Keratinocyte (primary cell): Measurements from ENCODE around the gene CDH1. TPM values are rescaled to one million over a fixed set of nuclear protein-coding genes. Genes with fewer than 3 reads are reported as not detected.

ENCODE experiments used
- DNase-seq: peaks from one replicate; pipeline ENCODE4 v3.0.0-alpha.2; 2011; ENCODE audit warnings: low read depth, missing footprints, low spot score
- FAIRE-seq: peaks from 2 replicates; lab custom pipeline; 2011; peaks lifted over from hg19 to GRCh38; lab: Jason Lieb, UNC
- H2AFZ ChIP-seq: 2 replicates; pipeline ENCODE4 v1.6.0; 2012; ENCODE audit warnings: low read length, control low read depth, inconsistent platforms; ENCODE audit not compliant: control insufficient read depth
- H3K27ac ChIP-seq: 2 replicates; pipeline ENCODE4 v1.5.1; 2011; ENCODE audit warnings: low read length; ENCODE audit not compliant: control insufficient read depth, insufficient read depth
- H3K27me3 ChIP-seq: 3 replicates; pipeline ENCODE4 v1.6.0; 2011; ENCODE audit warnings: low read length; ENCODE audit not compliant: control insufficient read depth, insufficient read depth; ENCODE audit errors: extremely low read depth
- H3K36me3 ChIP-seq, 2 experiments: 2 replicates in 1 of 2; 3 replicates in 1 of 2; pipeline ENCODE4 v1.5.1; 2011; ENCODE audit warnings: low read length in 2 of 2, mild to moderate bottlenecking in 1 of 2; ENCODE audit not compliant: control insufficient read depth in 2 of 2, insufficient read depth in 2 of 2; ENCODE audit errors: extremely low read depth in 1 of 2
- H3K4me1 ChIP-seq: 3 replicates; pipeline ENCODE4 v1.5.1; 2011; ENCODE audit warnings: low read length; ENCODE audit not compliant: control insufficient read depth, insufficient read depth; ENCODE audit errors: extremely low read depth
- H3K4me2 ChIP-seq: 3 replicates; pipeline ENCODE4 v1.6.0; 2011; ENCODE audit warnings: low read depth, low read length; ENCODE audit not compliant: control insufficient read depth, insufficient read depth; ENCODE audit errors: extremely low read depth
- H3K4me3 ChIP-seq, 3 experiments: fragments of 200-600 bp in 1 of 3; sonication (generic) in 1 of 3; 2 replicates in 2 of 3; 3 replicates in 1 of 3; pipeline ENCODE4 v1.5.1; 2011 to 2016; ENCODE audit warnings: low read length in 3 of 3, mild to moderate bottlenecking in 3 of 3, control low read depth in 2 of 3, inconsistent platforms in 1 of 3, low read depth in 1 of 3, mixed read lengths in 1 of 3, mixed run types in 1 of 3, moderate library complexity in 1 of 3; ENCODE audit not compliant: control insufficient read depth in 2 of 3, insufficient read depth in 2 of 3; ENCODE audit errors: extremely low read depth in 1 of 3
- H3K79me2 ChIP-seq: 2 replicates; pipeline ENCODE4 v1.6.0; 2012; ENCODE audit warnings: low read length; ENCODE audit not compliant: control insufficient read depth, insufficient read depth
- H3K9ac ChIP-seq: 3 replicates; pipeline ENCODE4 v1.6.0; 2011; ENCODE audit warnings: low read length; ENCODE audit not compliant: control insufficient read depth, insufficient read depth; ENCODE audit errors: extremely low read depth
- H3K9me1 ChIP-seq: 3 replicates; pipeline ENCODE4 v1.6.0; 2011; ENCODE audit warnings: low read length; ENCODE audit not compliant: control insufficient read depth, insufficient read depth; ENCODE audit errors: extremely low read depth
- H3K9me3 ChIP-seq: 2 replicates; pipeline ENCODE4 v1.5.1; 2012; ENCODE audit warnings: low read depth, low read length; ENCODE audit not compliant: control insufficient read depth
- H4K20me1 ChIP-seq: 3 replicates; pipeline ENCODE4 v1.6.0; 2011; ENCODE audit warnings: low read length; ENCODE audit not compliant: control insufficient read depth, insufficient read depth; ENCODE audit errors: extremely low read depth
- EZH2 ChIP-seq: IDR thresholded peaks from one replicate; pipeline ENCODE4 v1.6.1; 2012; ENCODE audit warnings: inconsistent platforms, mild to moderate bottlenecking, low read length, moderate library complexity
- dilution Hi-C: fragments of 300-500 bp; cut with MboI; formaldehyde crosslinking; loops from one replicate; pipeline ENCODE4 v1.7.0; 2020; ENCODE audit warnings: low sequenced_read_pairs; ENCODE audit not compliant: extremely low pct_ligation_motif_present
- polyA plus RNA-seq, 5 experiments: library from polyadenylated mRNA; depleted of rRNA in 3 of 5; stranded (reverse) in 3 of 5; stranded (forward) in 1 of 5; unstranded in 1 of 5; fragments of >200 nt; gene quantifications; 1 replicate in 1 of 5; 2 replicates in 3 of 5; 3 replicates in 1 of 5; pipeline versions ENCODE4 v1.2.1 to v1.2.3, GENCODE V29; 2011 to 2012; ENCODE audit warnings: missing spikeins in 2 of 5, low read depth in 1 of 5, low replicate concordance in 1 of 5
- TF ChIP-seq, protein P1 (sequence below), 3 experiments: IDR thresholded peaks in 1 of 3; conservative IDR thresholded peaks in 1 of 3; optimal IDR thresholded peaks in 1 of 3; 2 replicates in 2 of 3; 3 replicates in 1 of 3; pipeline versions ENCODE3 to v1.5.1; 2011; ENCODE audit warnings: low read length in 3 of 3, mild to moderate bottlenecking in 3 of 3, moderate library complexity in 2 of 3, control low read depth in 1 of 3, inconsistent platforms in 1 of 3; ENCODE audit not compliant: insufficient read depth in 2 of 3; ENCODE audit errors: extremely low read depth in 1 of 3

CDH1 gene
- polyA plus RNA-seq, 1 donor (not counting 4 experiments of a cell fraction or from before 2014, with no cell fraction given): 247 TPM

GRCh38 chr16:68751160-68751559, 14.1 kb downstream of the CDH1 start:
- Histone ChIP-seq H3K9ac (no peak overlapping the region), H3K9me1 (peaks cover 2% of the 10 kb centered on the region), H3K36me3 (peaks cover 14 to 25% of the 10 kb centered on the region in 2 experiments), H3K27ac (no peak overlapping the region), H4K20me1 (no peaks in the 10 kb centered on the region), H3K9me3 (no peaks in the 10 kb centered on the region), H3K27me3 (no peaks in the 10 kb centered on the region), H2AFZ (no peak overlapping the region), H3K79me2 (peaks cover 60% of the 10 kb centered on the region), H3K4me3 (no peak overlapping the region), H3K4me2 (no peak overlapping the region), H3K4me1 (peaks cover 39% of the 10 kb centered on the region)
- no peak for FAIRE-seq
- TF ChIP-seq, protein P1, sequence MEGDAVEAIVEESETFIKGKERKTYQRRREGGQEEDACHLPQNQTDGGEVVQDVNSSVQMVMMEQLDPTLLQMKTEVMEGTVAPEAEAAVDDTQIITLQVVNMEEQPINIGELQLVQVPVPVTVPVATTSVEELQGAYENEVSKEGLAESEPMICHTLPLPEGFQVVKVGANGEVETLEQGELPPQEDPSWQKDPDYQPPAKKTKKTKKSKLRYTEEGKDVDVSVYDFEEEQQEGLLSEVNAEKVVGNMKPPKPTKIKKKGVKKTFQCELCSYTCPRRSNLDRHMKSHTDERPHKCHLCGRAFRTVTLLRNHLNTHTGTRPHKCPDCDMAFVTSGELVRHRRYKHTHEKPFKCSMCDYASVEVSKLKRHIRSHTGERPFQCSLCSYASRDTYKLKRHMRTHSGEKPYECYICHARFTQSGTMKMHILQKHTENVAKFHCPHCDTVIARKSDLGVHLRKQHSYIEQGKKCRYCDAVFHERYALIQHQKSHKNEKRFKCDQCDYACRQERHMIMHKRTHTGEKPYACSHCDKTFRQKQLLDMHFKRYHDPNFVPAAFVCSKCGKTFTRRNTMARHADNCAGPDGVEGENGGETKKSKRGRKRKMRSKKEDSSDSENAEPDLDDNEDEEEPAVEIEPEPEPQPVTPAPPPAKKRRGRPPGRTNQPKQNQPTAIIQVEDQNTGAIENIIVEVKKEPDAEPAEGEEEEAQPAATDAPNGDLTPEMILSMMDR (optimal IDR thresholded peaks at IDR 0.05 in 1 of 3, IDR thresholded peaks at IDR 0.05 in 1 of 3, conservative IDR thresholded peaks at IDR 0.05 in 1 of 3; ENCODE audit: extremely low read depth in 1 of 3, insufficient read depth in 2 of 3, low read length in 3 of 3): no peak
- TF ChIP-seq EZH2: no peak
- dilution Hi-C loops: no loop called here
- DNase-seq: no peak

GRCh38 chr16:68752602-68753001, 15.5 kb downstream of the CDH1 start:
- Histone ChIP-seq H3K27me3 (no peaks in the 10 kb centered on the region), H3K9me1 (peaks cover 2% of the 10 kb centered on the region), H3K4me2 (peak overlapping the region; percentile 13), H3K9me3 (no peaks in the 10 kb centered on the region), H3K36me3 (peaks cover 16 to 17% of the 10 kb centered on the region in 2 experiments), H3K4me3 (no peak overlapping the region), H3K4me1 (peaks cover 50% of the 10 kb centered on the region), H3K79me2 (peaks cover 55% of the 10 kb centered on the region), H3K9ac (peak overlapping the region; percentile 34), H4K20me1 (no peaks in the 10 kb centered on the region), H3K27ac (peak overlapping the region; percentile 56), H2AFZ (no peak overlapping the region)
- no peak for DNase-seq
- TF ChIP-seq, protein P1 (optimal IDR thresholded peaks at IDR 0.05 in 1 of 3, IDR thresholded peaks at IDR 0.05 in 1 of 3, conservative IDR thresholded peaks at IDR 0.05 in 1 of 3; ENCODE audit: extremely low read depth in 1 of 3, insufficient read depth in 2 of 3, low read length in 3 of 3): no peak
- TF ChIP-seq EZH2: no peak
- FAIRE-seq: peak; percentile 9
- dilution Hi-C loops: no loop called here
